ENCODE results near the gene FOXM1. TPM values are rescaled to one million over a fixed set of nuclear protein-coding genes. Genes with fewer than 3 reads are reported as not detected.

FOXM1 gene
- total and polyA plus RNA-seq, 10 of the 15 experiments (the other 5 are each of a cell fraction or from before 2014, with no cell fraction given), result 15.1 to 63.2 (median 34.2) TPM

DNA sequence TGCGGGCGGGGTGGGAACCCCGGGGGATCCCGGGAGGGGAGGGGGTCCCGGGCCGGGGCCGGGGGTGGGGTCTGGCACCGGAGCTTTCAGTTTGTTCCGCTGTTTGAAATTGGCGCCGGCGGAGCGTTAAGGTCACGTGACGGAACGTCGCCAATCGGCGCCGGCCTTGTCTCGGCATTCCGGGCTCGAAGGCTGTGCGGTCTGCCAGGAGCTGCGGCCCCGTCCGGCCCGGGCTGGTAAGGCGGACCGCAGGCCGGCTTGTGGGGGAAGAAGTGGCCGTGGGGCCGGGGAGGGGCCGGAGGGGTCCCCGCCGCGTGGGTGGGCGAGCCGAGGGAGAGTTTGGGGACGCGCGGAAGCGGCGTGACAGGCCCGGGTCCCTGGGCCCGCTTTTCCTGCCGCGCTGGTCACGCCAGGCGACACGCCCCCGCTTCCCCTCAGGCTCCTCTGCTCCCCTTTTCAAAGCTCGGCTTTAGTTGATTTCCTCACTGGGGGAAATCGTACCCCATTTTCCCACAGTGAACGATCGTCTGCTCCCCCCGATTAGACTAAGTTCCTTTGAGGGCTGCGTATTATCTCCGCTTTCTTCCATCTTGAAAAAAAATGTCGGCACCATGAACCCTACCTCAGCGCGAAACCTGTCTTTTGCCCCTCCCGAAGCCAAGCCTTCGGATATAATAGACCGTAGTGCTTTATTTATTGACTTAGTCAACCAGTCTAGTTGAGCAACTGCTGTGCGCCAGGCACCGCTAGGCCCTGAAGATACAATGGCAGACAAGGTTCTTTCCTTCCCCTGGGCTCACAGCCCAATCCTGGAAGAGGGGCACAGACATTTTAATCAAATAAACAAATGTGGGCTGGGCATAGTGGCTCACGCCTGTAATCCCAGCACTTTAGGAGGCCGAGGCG is at the start of gene FOXM1, which contains the start of gene RHNO1 (continued):
- TF ChIP-seq SP1 (IDR thresholded peaks at IDR 0.05; ENCODE audit: low read depth, low read length) (peak; percentile 41), USF1 (IDR thresholded peaks at IDR 0.05; ENCODE audit: borderline replicate concordance, extremely low read length, insufficient read depth, low read depth, low read length) (peak; percentile 93), NBN (IDR thresholded peaks at IDR 0.05) (peak; percentile 50; the same call in 1 of the 2 replicates), PAX5 (IDR thresholded peaks at IDR 0.05; ENCODE audit: borderline replicate concordance, low read depth, low read length) (peak; percentile 55; the same call in 1 of the 2 replicates), NR2F1 (conservative IDR thresholded peaks at IDR 0.05) (0 out of 2 replicates have a peak, but pooled peaks have one; percentile 41), IKZF1 (conservative IDR thresholded peaks at IDR 0.05) (peak; percentile 68), RELB (IDR thresholded peaks at IDR 0.05; ENCODE audit: low read depth) (peak; percentile 67), RFX5 (IDR thresholded peaks at IDR 0.05; ENCODE audit: low read depth, low read length) (no peak), RELA (IDR thresholded peaks at IDR 0.05; ENCODE audit: borderline replicate concordance, partially characterized antibody) (peak; percentile 10), YY1 (IDR thresholded peaks at IDR 0.05; ENCODE audit: low read depth, low read length) (peak; percentile 94), EGR1 (IDR thresholded peaks at IDR 0.05; ENCODE audit: borderline replicate concordance in 1 of 2, low read depth in 2 of 2, low read length in 2 of 2) (peak in 1 of 2 experiments; percentile 92; a peak in 2 of 3 replicates), YBX1 (IDR thresholded peaks at IDR 0.05) (no peak), BACH1 (IDR thresholded peaks at IDR 0.05; ENCODE audit: borderline replicate concordance) (peak; percentile 66), ZNF24 (IDR thresholded peaks at IDR 0.05) (0 out of 2 replicates have a peak, but pooled peaks have one; percentile 20), NFXL1 (IDR thresholded peaks at IDR 0.05; ENCODE audit: borderline replicate concordance) (no peak), IRF3 (IDR thresholded peaks at IDR 0.05) (peak; percentile 23; the same call in 1 of the 2 replicates), LARP7 (IDR thresholded peaks at IDR 0.05) (peak; percentile 45; the same call in 1 of the 2 replicates), RUNX3 (IDR thresholded peaks at IDR 0.05; ENCODE audit: low read length) (peak; percentile 71), RAD21 (IDR thresholded peaks at IDR 0.05; ENCODE audit: insufficient read depth, low read depth, low read length) (no peak), NFYB (IDR thresholded peaks at IDR 0.05; ENCODE audit: insufficient read depth, low read depth, low read length) (0 out of 2 replicates have a peak, but pooled peaks have one; percentile 21), BHLHE40 (IDR thresholded peaks at IDR 0.05; ENCODE audit: borderline replicate concordance in 1 of 2, low read depth in 2 of 2, low read length in 1 of 2) (peak; percentile 50 to 97; a peak in 2 of 4 replicates)
- TF ChIP-seq, protein P1, sequence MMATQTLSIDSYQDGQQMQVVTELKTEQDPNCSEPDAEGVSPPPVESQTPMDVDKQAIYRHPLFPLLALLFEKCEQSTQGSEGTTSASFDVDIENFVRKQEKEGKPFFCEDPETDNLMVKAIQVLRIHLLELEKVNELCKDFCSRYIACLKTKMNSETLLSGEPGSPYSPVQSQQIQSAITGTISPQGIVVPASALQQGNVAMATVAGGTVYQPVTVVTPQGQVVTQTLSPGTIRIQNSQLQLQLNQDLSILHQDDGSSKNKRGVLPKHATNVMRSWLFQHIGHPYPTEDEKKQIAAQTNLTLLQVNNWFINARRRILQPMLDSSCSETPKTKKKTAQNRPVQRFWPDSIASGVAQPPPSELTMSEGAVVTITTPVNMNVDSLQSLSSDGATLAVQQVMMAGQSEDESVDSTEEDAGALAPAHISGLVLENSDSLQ (IDR thresholded peaks at IDR 0.05), result 0 out of 2 replicates have a peak, but pooled peaks have one; percentile 11
- TF ChIP-seq, protein P2, sequence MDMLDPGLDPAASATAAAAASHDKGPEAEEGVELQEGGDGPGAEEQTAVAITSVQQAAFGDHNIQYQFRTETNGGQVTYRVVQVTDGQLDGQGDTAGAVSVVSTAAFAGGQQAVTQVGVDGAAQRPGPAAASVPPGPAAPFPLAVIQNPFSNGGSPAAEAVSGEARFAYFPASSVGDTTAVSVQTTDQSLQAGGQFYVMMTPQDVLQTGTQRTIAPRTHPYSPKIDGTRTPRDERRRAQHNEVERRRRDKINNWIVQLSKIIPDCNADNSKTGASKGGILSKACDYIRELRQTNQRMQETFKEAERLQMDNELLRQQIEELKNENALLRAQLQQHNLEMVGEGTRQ (IDR thresholded peaks at IDR 0.05; ENCODE audit: borderline replicate concordance, low read depth, low read length), result peak; percentile 89

Data from GM12878 (cell line).